Urinary bladder (tissue), 4 donors: ENCODE results near the gene GVQW3. TPM values are rescaled to one million over a fixed set of nuclear protein-coding genes. Genes with fewer than 3 reads are reported as not detected.

ENCODE experiments used
- DNase-seq: peaks from one replicate; pipeline ENCODE4 v3.0.0-alpha.2; 2015; ENCODE audit errors: extremely low spot score
- H3K27ac ChIP-seq: one replicate; pipeline ENCODE4 v1.5.1; 2013; ENCODE audit warnings: low read depth, mild to moderate bottlenecking, moderate library complexity
- H3K36me3 ChIP-seq: one replicate; pipeline ENCODE4 v1.6.1; 2013; ENCODE audit warnings: mild to moderate bottlenecking, moderate library complexity; ENCODE audit not compliant: insufficient read depth
- H3K4me1 ChIP-seq: one replicate; pipeline ENCODE4 v1.6.1; 2013; ENCODE audit warnings: mild to moderate bottlenecking, moderate library complexity; ENCODE audit not compliant: insufficient read depth
- H3K4me3 ChIP-seq: one replicate; pipeline ENCODE4 v1.5.1; 2013; ENCODE audit warnings: low read depth, low read length
- WGBS: extraction: QIAGEN DNeasy Blood & Tissue Kit; methylation state at CpG from one replicate; pipeline ENCODE4 v1.1.7; 2013; 5-methylcytosine and 5-hydroxymethylcytosine counted together
- polyA plus RNA-seq: library from polyadenylated mRNA; stranded (reverse); fragments of 200-250 nt; gene quantifications from one replicate; pipeline ENCODE4 v1.2.3, GENCODE V29; 2013
- small RNA-seq: library from RNA; depleted of rRNA; stranded (forward); fragments of <200 nt; gene quantifications from one replicate; pipeline ENCODE3, GENCODE V24; 2014
- total RNA-seq: library from RNA; depleted of rRNA; stranded (reverse); fragments of >200 nt; gene quantifications from one replicate; pipeline ENCODE4 v1.2.3, GENCODE V29; 2014
- donor health status: healthy with polysubstance abuse.
- donor health status: healthy.

The GVQW3 gene
- total and polyA plus RNA-seq, 2 donors = 1.7 to 6.1 TPM

- Histone ChIP-seq H3K4me1 (no peaks in the 10 kb centered on the region), H3K36me3 (no peaks in the 10 kb centered on the region), H3K27ac (peak within 1 kb of the TSS; percentile 80), H3K4me3 (peak within 1 kb of the TSS; percentile 94)
- WGBS = under 1% methylated on average over 53 of the region's 53 CpGs
- peak; percentile 99 for DNase-seq
These were observed 63.4 kb downstream of the GVQW3 start, which contains the start of gene EMSY for GRCh38 chr11:76444384-76445120. Gene EMSY (plus strand): TSS chr11:76445018. CDS start chr11:76446939, 1,921 bp downstream.

- H3K36me3 ChIP-seq = no peaks in the 10 kb centered on the region
- H3K4me1 ChIP-seq = no peaks in the 10 kb centered on the region
- peak overlapping the region; percentile 94 for H3K4me3 ChIP-seq
- peak overlapping the region; percentile 80 for H3K27ac ChIP-seq
- DNase-seq = peak; percentile 61
- under 1% methylated on average over 56 of the region's 56 CpGs for WGBS
These were observed 64.3 kb downstream of the GVQW3 start for GRCh38 chr11:76445121-76446084.

- H3K4me3 ChIP-seq = no peak overlapping the region
- H3K27ac ChIP-seq = no peak overlapping the region
- no peaks in the 10 kb centered on the region for H3K36me3 ChIP-seq
- no peaks in the 10 kb centered on the region for H3K4me1 ChIP-seq
- 52% methylated on average over 2 of the region's 2 CpGs for WGBS
- no peak for DNase-seq
These were observed 67.4 kb downstream of the GVQW3 start for GRCh38 chr11:76448506-76448905.

GRCh38 chr11:76453248-76453647, 72.1 kb downstream of the GVQW3 start:
- H3K4me1 ChIP-seq = no peaks in the 10 kb centered on the region
- H3K27ac ChIP-seq = no peak overlapping the region
- 86% methylated on average over 6 of the region's 6 CpGs for WGBS
- no peaks in the 10 kb centered on the region for H3K36me3 ChIP-seq
- DNase-seq = no peak
- no peak overlapping the region for H3K4me3 ChIP-seq

- no peaks in the 10 kb centered on the region for H3K36me3 ChIP-seq
These were observed 74.2 kb downstream of the GVQW3 start for GRCh38 chr11:76455331-76455730.

GRCh38 chr11:76455931-76456330, 74.8 kb downstream of the GVQW3 start:
- Histone ChIP-seq H3K4me1 (no peaks in the 10 kb centered on the region), H3K27ac (no peak overlapping the region), H3K4me3 (no peak overlapping the region), H3K36me3 (no peaks in the 10 kb centered on the region)
- DNase-seq = no peak

More at GRCh38 chr11:76455331-76455730, 74.2 kb downstream of the GVQW3 start:
- Histone ChIP-seq H3K4me1 (no peaks in the 10 kb centered on the region), H3K4me3 (no peak overlapping the region), H3K27ac (no peak overlapping the region)
- DNase-seq = peak; percentile 13
- WGBS = 36% methylated on average over 2 of the region's 2 CpGs

GRCh38 chr11:76456571-76456970, 75.4 kb downstream of the GVQW3 start:
- WGBS = 42% methylated on average over 2 of the region's 2 CpGs
- DNase-seq = no peak
- Histone ChIP-seq H3K27ac (no peak overlapping the region), H3K4me1 (no peaks in the 10 kb centered on the region), H3K4me3 (no peak overlapping the region), H3K36me3 (no peaks in the 10 kb centered on the region)

Small RNA genes within 50 kb of the gene (small RNA-seq; reads per million reads assigned to genes)
- gene RF00019 = not detected

Other genes with a start within 250 kb of the GVQW3 start
- gene WNT11, start 174.8 kb upstream of the GVQW3 start, total RNA-seq = 6.3 TPM
- 18.9 TPM for gene WNT11, start 174.8 kb upstream of the GVQW3 start, polyA plus RNA-seq
- 85.4 TPM for gene THAP12, start 191 bp upstream of the GVQW3 start, total RNA-seq
- 25.0 TPM for gene THAP12, start 191 bp upstream of the GVQW3 start, polyA plus RNA-seq
- 45.4 TPM for gene EMSY, start 63.7 kb downstream of the GVQW3 start, total RNA-seq
- 13.3 TPM for gene EMSY, start 63.7 kb downstream of the GVQW3 start, polyA plus RNA-seq